ENCODE results near the gene TASP1. TPM values are rescaled to one million over a fixed set of nuclear protein-coding genes. Genes with fewer than 3 reads are reported as not detected.

The TASP1 gene
- total RNA-seq, 2 experiments from 2014 or later, result 9.5 to 10.5 TPM

- H3K27me3 Mint-ChIP-seq, result no peaks in the 10 kb centered on the region
- POLR2A ChIA-PET, result no interaction called here
- H3K36me3 Mint-ChIP-seq (ENCODE audit: low read depth), result peaks cover 3% of the 10 kb centered on the region
- H3K27ac Mint-ChIP-seq, result no peak overlapping the region
- CTCF ChIA-PET, result interaction anchor here (0.6 to 1.5 kb wide), 2 partner anchors 14 to 787 kb away, joined by 4 read pairs; no protein-coding TSS in a partner anchor
- H3K4me1 Mint-ChIP-seq, result no peaks in the 10 kb centered on the region
- H3K4me3 Mint-ChIP-seq, result no peak overlapping the region
- DNase-seq, result no peak
- H3K9me3 Mint-ChIP-seq, result no peaks in the 10 kb centered on the region
Measured at GRCh38 chr20:13455713-13456112, 183.0 kb downstream of the TASP1 start.

DNA sequence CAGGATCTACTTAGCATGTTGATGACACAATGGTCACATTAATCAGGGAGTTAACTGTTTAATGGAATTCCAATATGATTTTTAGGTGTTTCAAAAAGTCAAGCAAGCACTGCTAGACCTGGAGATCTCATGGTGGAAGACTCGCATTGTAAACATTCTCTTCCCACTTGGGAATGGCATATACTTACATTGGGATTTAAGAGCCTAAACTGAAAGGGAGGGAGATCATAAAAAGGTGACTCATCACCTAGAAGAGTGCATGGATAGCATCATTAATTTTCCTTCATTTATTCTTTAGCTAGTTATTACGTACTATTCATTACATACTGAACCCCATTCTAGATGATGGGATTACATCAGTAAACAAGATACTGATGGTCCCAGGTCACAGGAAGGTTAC lies 185.4 kb downstream of the TASP1 start:
- Mint-ChIP-seq H3K9me3 (no peaks in the 10 kb centered on the region), H3K4me3 (no peak overlapping the region), H3K4me1 (no peaks in the 10 kb centered on the region), H3K36me3 (ENCODE audit: low read depth) (peaks cover 3% of the 10 kb centered on the region), H3K27me3 (no peaks in the 10 kb centered on the region), H3K27ac (no peak overlapping the region)
- ChIA-PET POLR2A (no interaction called here), CTCF (no interaction called here)
- DNase-seq, result no peak

GRCh38 chr20:13452470-13453124 lies 186.1 kb downstream of the TASP1 start:
- Mint-ChIP-seq H3K4me3 (no peak overlapping the region), H3K27ac (no peak overlapping the region), H3K4me1 (no peaks in the 10 kb centered on the region), H3K27me3 (no peaks in the 10 kb centered on the region), H3K36me3 (ENCODE audit: low read depth) (peaks cover 3% of the 10 kb centered on the region), H3K9me3 (no peaks in the 10 kb centered on the region)
- ChIA-PET POLR2A (no interaction called here), CTCF (no interaction called here)
- DNase-seq, result no peak

GRCh38 chr20:13449868-13450434 lies 188.8 kb downstream of the TASP1 start:
- H3K4me3 Mint-ChIP-seq, result no peak overlapping the region

DNA sequence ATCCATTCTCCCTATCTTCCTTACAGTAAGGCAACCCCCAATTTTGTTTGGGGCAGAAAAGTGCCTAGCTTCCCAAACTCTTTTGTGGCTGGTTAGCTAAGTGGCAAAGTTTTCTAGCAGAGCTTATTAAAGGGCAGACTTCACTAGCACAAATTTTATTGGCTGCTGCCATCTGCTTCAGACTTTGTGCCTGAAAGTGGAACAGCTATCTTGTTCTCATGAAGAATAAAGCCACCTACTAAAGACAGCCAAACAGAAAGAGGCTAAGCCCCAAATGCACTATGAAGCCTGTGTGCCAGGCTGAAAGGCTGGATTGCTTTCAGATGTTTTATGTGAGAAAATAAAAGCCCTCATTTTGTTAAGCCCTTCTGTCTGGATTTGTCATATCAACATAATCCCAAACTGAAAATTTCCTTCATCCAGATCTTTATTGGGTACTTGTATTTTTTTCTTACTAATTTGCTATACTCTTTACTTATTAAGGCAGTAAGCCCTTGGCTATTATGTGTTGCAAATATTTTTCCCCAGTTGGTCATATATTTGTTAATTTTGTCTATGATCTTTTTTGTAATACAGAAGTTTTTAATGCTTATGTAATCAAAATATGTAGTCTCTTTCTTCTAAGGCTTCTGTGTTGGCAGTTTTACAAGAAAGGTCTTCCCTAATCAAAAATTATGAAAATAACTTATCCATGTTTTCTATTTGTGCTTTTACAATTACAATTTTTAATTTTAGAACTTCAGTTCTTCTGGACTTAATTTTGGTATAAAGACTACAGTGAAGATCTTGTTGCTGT lies 191.1 kb downstream of the TASP1 start:
- Mint-ChIP-seq H3K27ac (no peak overlapping the region), H3K4me1 (no peaks in the 10 kb centered on the region), H3K4me3 (no peak overlapping the region), H3K27me3 (no peaks in the 10 kb centered on the region), H3K9me3 (no peaks in the 10 kb centered on the region), H3K36me3 (ENCODE audit: low read depth) (no peaks in the 10 kb centered on the region)
- CTCF ChIA-PET, result no interaction called here
- no peak for DNase-seq
- POLR2A ChIA-PET, result no interaction called here

More at GRCh38 chr20:13449868-13450434, 188.8 kb downstream of the TASP1 start:
- DNase-seq, result no peak
- Mint-ChIP-seq H3K36me3 (ENCODE audit: low read depth) (peaks cover 3% of the 10 kb centered on the region), H3K27ac (no peak overlapping the region), H3K27me3 (no peaks in the 10 kb centered on the region), H3K4me1 (no peaks in the 10 kb centered on the region), H3K9me3 (no peaks in the 10 kb centered on the region)
- ChIA-PET CTCF (interaction anchor here (1.2 kb wide), 1 partner anchor 10 kb away, joined by 3 read pairs; no protein-coding TSS in a partner anchor), POLR2A (no interaction called here)

GRCh38 chr20:13443690-13444089 lies 195.0 kb downstream of the TASP1 start:
- CTCF ChIA-PET, result no interaction called here
- peaks cover 9% of the 10 kb centered on the region for H3K9me3 Mint-ChIP-seq
- DNase-seq, result no peak
- no peaks in the 10 kb centered on the region for H3K27me3 Mint-ChIP-seq
- H3K4me3 Mint-ChIP-seq, result no peak overlapping the region
- H3K36me3 Mint-ChIP-seq (ENCODE audit: low read depth), result no peaks in the 10 kb centered on the region
- no peaks in the 10 kb centered on the region for H3K4me1 Mint-ChIP-seq
- POLR2A ChIA-PET, result no interaction called here
- H3K27ac Mint-ChIP-seq, result no peak overlapping the region

GRCh38 chr20:13442986-13443385 lies 195.7 kb downstream of the TASP1 start:
- Mint-ChIP-seq H3K36me3 (ENCODE audit: low read depth) (no peaks in the 10 kb centered on the region), H3K9me3 (peaks cover 9% of the 10 kb centered on the region), H3K4me3 (no peak overlapping the region), H3K4me1 (no peaks in the 10 kb centered on the region), H3K27ac (no peak overlapping the region), H3K27me3 (no peaks in the 10 kb centered on the region)
- POLR2A ChIA-PET, result no interaction called here
- DNase-seq, result no peak
- CTCF ChIA-PET, result interaction anchor here (1.9 kb wide), 1 partner anchor 13 kb away, joined by 4 read pairs; no protein-coding TSS in a partner anchor

DNA sequence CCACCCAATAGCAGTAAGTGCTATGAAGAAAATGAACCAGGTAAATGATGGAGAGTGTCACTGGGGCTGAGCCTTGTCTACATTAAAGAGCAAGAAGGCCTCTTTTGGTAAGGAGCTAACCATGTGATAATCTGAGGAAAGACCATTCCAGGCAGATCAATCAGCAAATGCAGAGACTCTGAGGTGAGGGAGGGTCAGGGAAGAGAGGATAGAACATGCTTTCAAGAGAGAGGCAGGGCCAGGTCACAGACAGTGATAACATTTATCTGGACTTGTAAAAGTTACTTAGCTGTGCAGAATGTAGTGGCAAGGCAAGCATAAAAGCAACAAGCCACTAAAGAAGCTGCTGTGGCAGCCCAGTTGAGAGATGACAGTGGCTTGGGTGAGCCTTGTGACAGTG lies 197.3 kb downstream of the TASP1 start:
- H3K27me3 Mint-ChIP-seq, result no peaks in the 10 kb centered on the region
- H3K4me3 Mint-ChIP-seq, result no peak overlapping the region
- DNase-seq, result no peak
- peaks cover 9% of the 10 kb centered on the region for H3K9me3 Mint-ChIP-seq
- CTCF ChIA-PET, result interaction anchor here (1.9 kb wide), 1 partner anchor 15 kb away, joined by 4 read pairs; no protein-coding TSS in a partner anchor
- POLR2A ChIA-PET, result no interaction called here
- no peaks in the 10 kb centered on the region for H3K4me1 Mint-ChIP-seq
- H3K36me3 Mint-ChIP-seq (ENCODE audit: low read depth), result no peaks in the 10 kb centered on the region
- H3K27ac Mint-ChIP-seq, result no peak overlapping the region

DNA sequence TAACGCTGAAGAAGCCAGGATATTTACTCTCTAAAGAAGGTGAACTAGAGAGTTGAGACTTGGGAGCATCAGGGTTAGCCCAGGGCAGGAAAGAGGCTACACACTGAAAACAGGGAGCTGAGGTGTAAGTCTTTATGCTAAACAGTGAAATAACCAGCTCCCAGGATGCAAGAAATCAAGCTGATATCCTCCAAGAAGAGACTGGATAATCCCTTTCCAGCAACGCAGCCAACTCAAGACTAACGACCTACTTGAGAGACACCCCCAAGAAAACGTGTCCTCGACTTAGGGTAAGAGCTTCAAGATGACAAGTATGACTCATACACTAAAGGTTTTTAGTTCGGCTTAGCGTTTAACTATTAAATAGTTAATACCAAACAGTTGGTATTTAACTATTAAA lies 202.2 kb downstream of the TASP1 start:
- Mint-ChIP-seq H3K9me3 (peaks cover 9% of the 10 kb centered on the region), H3K4me3 (no peak overlapping the region), H3K27me3 (no peaks in the 10 kb centered on the region), H3K27ac (no peak overlapping the region), H3K4me1 (no peaks in the 10 kb centered on the region), H3K36me3 (ENCODE audit: low read depth) (no peaks in the 10 kb centered on the region)
- ChIA-PET POLR2A (no interaction called here), CTCF (interaction anchor here (0.7 kb wide), 1 partner anchor 10 kb away, joined by 4 read pairs; no protein-coding TSS in a partner anchor)
- DNase-seq, result no peak

DNA sequence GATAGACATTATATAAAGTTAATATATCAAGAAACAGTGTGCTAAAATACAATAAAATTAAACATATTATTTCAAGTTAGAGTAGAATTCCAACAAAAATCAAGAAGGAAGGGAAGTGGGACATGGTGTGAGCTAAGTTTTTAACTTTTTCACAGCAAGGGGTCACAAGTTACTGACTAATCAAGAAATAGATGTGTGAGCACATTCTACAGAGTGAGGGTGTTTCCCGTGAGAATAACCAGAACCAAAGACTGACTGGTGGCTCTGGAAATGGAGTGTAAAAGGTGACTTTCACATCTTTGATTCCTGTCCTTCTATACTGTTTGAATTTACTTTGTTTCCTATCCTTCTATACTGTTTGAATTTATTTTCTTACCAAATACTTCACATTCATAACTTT lies 206.6 kb downstream of the TASP1 start:
- peaks cover 11% of the 10 kb centered on the region for H3K4me1 Mint-ChIP-seq
- POLR2A ChIA-PET, result no interaction called here
- H3K4me3 Mint-ChIP-seq, result no peak overlapping the region
- H3K36me3 Mint-ChIP-seq (ENCODE audit: low read depth), result peaks cover 9% of the 10 kb centered on the region
- DNase-seq, result no peak
- H3K9me3 Mint-ChIP-seq, result peaks cover 6% of the 10 kb centered on the region
- H3K27ac Mint-ChIP-seq, result no peak overlapping the region
- CTCF ChIA-PET, result no interaction called here
- H3K27me3 Mint-ChIP-seq, result no peaks in the 10 kb centered on the region

GRCh38 chr20:13430346-13431002 lies 208.3 kb downstream of the TASP1 start:
- H3K27me3 Mint-ChIP-seq, result no peaks in the 10 kb centered on the region
- POLR2A ChIA-PET, result no interaction called here
- peaks cover 11% of the 10 kb centered on the region for H3K4me1 Mint-ChIP-seq
- CTCF ChIA-PET, result interaction anchor here (1.0 kb wide), 1 partner anchor 128 kb away, joined by 3 read pairs; no protein-coding TSS in a partner anchor
- H3K36me3 Mint-ChIP-seq (ENCODE audit: low read depth), result peaks cover 9% of the 10 kb centered on the region
- peak; percentile 7 for DNase-seq
- no peak overlapping the region for H3K4me3 Mint-ChIP-seq
- no peak overlapping the region for H3K27ac Mint-ChIP-seq
- peaks cover 6% of the 10 kb centered on the region for H3K9me3 Mint-ChIP-seq

DNA sequence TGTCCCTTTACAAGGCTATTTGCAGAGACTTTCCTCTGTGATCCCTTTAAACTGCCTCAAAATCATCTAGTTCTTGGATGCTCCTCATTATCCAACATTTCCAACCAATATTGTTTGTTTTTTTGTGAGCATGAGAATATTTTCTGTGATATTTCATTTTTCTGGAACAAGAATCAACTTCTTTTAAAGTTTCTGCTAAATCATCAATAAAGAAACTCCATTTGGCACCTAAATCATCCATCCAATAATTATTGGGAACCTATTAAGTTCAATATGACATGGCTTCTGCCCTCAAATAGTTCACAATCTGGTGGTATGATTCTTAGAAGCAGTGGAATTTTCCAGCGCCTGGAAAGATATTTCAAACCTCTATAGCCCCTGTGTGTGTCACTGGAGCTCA lies 210.0 kb downstream of the TASP1 start:
- ChIA-PET POLR2A (no interaction called here), CTCF (interaction anchor here (0.6 kb wide), 1 partner anchor 88 kb away, joined by 6 read pairs; no protein-coding TSS in a partner anchor)
- peaks cover 6% of the 10 kb centered on the region for H3K9me3 Mint-ChIP-seq
- H3K4me1 Mint-ChIP-seq, result peaks cover 11% of the 10 kb centered on the region
- no peak overlapping the region for H3K4me3 Mint-ChIP-seq
- peaks cover 9% of the 10 kb centered on the region for H3K36me3 Mint-ChIP-seq (ENCODE audit: low read depth)
- DNase-seq, result no peak
- no peaks in the 10 kb centered on the region for H3K27me3 Mint-ChIP-seq
- no peak overlapping the region for H3K27ac Mint-ChIP-seq

- H3K9me3 Mint-ChIP-seq, result peaks cover 6% of the 10 kb centered on the region
- ChIA-PET POLR2A (no interaction called here), CTCF (interaction anchor here (0.6 kb wide), 1 partner anchor 9 kb away, joined by 4 read pairs; no protein-coding TSS in a partner anchor)
- peaks cover 11% of the 10 kb centered on the region for H3K4me1 Mint-ChIP-seq
- DNase-seq, result no peak
- no peaks in the 10 kb centered on the region for H3K27me3 Mint-ChIP-seq
- peaks cover 9% of the 10 kb centered on the region for H3K36me3 Mint-ChIP-seq (ENCODE audit: low read depth)
- no peak overlapping the region for H3K4me3 Mint-ChIP-seq
- no peak overlapping the region for H3K27ac Mint-ChIP-seq
Measured at GRCh38 chr20:13426870-13427269, 211.9 kb downstream of the TASP1 start.

Measured in activated CD4-positive, alpha-beta T cell treated with anti-CD3 and anti-CD28 coated beads, Interleukin-2, amount 10 ng/mL, durations not matched to agents 7 days and 5 days (primary cell).